ENCODE measurements around the gene TSPEAR. TPM values are rescaled to one million over a fixed set of nuclear protein-coding genes. Genes with fewer than 3 reads are reported as not detected.
"Not testable (repeated sequence)": the region's sequence is repeated elsewhere in the genome, so short reads cannot be mapped to it uniquely, and the experiment has no call there.

TSPEAR gene
- total RNA-seq, 1 donor from 2014 or later: 0.15 TPM

GRCh38 chr21:44695641-44696040 lies 15.7 kb downstream of the TSPEAR start:
- H3K27me3 Mint-ChIP-seq (ENCODE audit: low read depth): peaks cover 51% of the 10 kb centered on the region
- H3K36me3 Mint-ChIP-seq (ENCODE audit: low read depth): peaks cover 5% of the 10 kb centered on the region
- DNase-seq (ENCODE audit: low spot score): no peak
- no peak overlapping the region for H3K4me3 Mint-ChIP-seq (ENCODE audit: unreplicated experiment)
- no peak for TF ChIP-seq CTCF (IDR thresholded peaks at IDR 0.05)
- no peak overlapping the region for H3K27ac Mint-ChIP-seq (ENCODE audit: unreplicated experiment)
- H3K9me3 Mint-ChIP-seq (ENCODE audit: low read depth): peaks cover 19% of the 10 kb centered on the region
- H3K4me1 Mint-ChIP-seq (ENCODE audit: low read depth): peaks cover 17% of the 10 kb centered on the region

- no peak for DNase-seq (ENCODE audit: low spot score)
- H3K9me3 Mint-ChIP-seq (ENCODE audit: low read depth): peaks cover 19% of the 10 kb centered on the region
- no peak overlapping the region for H3K4me3 Mint-ChIP-seq (ENCODE audit: unreplicated experiment)
- H3K27me3 Mint-ChIP-seq (ENCODE audit: low read depth): peaks cover 54% of the 10 kb centered on the region
- no peak for TF ChIP-seq CTCF (IDR thresholded peaks at IDR 0.05)
- H3K36me3 Mint-ChIP-seq (ENCODE audit: low read depth): peaks cover 5% of the 10 kb centered on the region
- no peak overlapping the region for H3K27ac Mint-ChIP-seq (ENCODE audit: unreplicated experiment)
- peaks cover 17% of the 10 kb centered on the region for H3K4me1 Mint-ChIP-seq (ENCODE audit: low read depth)
Measured at GRCh38 chr21:44695184-44695583, 16.2 kb downstream of the TSPEAR start.

DNA sequence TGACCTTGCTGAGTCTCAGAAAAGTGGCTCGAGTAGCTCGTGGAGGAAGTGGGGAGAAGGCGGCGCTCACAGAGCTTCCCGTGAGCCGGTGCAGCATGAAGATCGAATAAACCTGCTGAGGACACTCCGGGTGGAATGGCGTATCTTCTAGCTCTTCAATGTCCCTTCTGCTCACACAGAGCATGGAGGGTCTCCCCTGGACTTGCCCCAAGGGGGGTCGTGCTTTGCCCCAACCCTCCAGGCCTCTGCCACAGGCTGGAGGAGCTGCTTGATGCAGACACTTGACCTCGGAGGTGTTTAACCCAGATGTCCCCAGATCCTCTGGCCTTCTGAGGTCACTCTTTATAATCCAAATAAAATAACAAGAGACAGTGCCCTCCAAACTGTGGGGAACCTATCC lies 16.6 kb downstream of the TSPEAR start:
- Mint-ChIP-seq H3K9me3 (ENCODE audit: low read depth) (peaks cover 19% of the 10 kb centered on the region), H3K4me1 (ENCODE audit: low read depth) (peaks cover 17% of the 10 kb centered on the region), H3K36me3 (ENCODE audit: low read depth) (peaks cover 5% of the 10 kb centered on the region), H3K27me3 (ENCODE audit: low read depth) (peaks cover 53% of the 10 kb centered on the region), H3K27ac (ENCODE audit: unreplicated experiment) (no peak overlapping the region), H3K4me3 (ENCODE audit: unreplicated experiment) (no peak overlapping the region)
- no peak for TF ChIP-seq CTCF (IDR thresholded peaks at IDR 0.05)
- DNase-seq (ENCODE audit: low spot score): no peak

DNA sequence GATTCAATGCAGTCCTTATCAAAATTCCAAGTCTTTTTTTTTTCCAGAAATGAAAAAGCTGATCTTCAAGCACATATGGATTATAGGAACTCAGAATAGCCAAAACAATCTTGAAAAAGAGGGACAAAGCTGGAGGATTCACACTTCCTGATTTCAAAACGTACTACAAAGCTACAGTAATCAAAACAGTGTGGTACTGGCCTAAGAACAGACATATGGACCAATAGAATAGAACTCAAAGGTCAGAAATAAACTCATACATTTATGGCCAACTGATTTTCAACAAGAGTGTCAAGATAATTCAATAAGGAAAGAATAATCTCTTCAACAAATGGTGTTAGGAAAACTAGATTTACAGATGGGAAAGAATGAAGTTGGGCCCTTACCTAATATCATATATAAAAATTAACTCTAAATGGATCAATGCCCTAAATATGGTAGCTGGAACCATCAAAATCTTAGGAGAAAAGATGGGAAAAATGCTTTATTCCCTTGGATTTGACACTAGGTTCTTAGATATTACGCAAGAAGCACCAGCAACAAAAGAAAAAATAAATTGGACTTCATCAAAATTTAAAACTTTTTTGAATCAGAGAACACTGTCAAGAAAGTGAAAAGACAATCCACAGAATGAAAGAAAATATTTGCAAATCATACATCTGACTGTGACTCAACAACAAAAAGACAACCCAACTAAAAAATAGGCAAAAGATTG lies 18.4 kb downstream of the TSPEAR start:
- Mint-ChIP-seq H3K4me1 (ENCODE audit: low read depth) (peaks cover 9% of the 10 kb centered on the region), H3K27ac (ENCODE audit: unreplicated experiment) (no peak overlapping the region), H3K27me3 (ENCODE audit: low read depth) (peaks cover 48% of the 10 kb centered on the region), H3K4me3 (ENCODE audit: unreplicated experiment) (no peak overlapping the region), H3K9me3 (ENCODE audit: low read depth) (peaks cover 19% of the 10 kb centered on the region), H3K36me3 (ENCODE audit: low read depth) (peaks cover 5% of the 10 kb centered on the region)
- no peak for TF ChIP-seq CTCF (IDR thresholded peaks at IDR 0.05)
- DNase-seq (ENCODE audit: low spot score): no peak

DNA sequence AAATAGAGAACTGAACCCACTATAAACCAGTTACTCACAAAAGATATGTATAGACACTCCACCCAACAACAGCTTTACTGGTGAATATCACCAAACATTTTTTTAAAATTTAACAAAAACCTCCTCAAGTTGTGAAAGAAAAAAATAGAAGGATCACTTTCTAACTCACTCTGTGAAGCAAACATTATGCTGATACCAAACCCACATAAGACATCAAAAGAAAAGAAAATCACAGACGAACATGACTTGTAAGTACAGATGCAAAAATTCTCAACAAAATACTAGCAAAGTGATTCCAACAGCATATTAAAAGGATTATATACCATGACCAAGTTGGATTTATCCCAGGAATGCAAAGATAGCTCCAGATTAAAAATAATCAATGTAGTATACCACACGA lies 19.7 kb downstream of the TSPEAR start:
- Mint-ChIP-seq H3K4me3 (ENCODE audit: unreplicated experiment) (no peak overlapping the region), H3K27me3 (ENCODE audit: low read depth) (peaks cover 50% of the 10 kb centered on the region), H3K36me3 (ENCODE audit: low read depth) (peaks cover 5% of the 10 kb centered on the region), H3K9me3 (ENCODE audit: low read depth) (peaks cover 19% of the 10 kb centered on the region), H3K4me1 (ENCODE audit: low read depth) (peaks cover under 1% of the 10 kb centered on the region), H3K27ac (ENCODE audit: unreplicated experiment) (no peak overlapping the region)
- no peak for TF ChIP-seq CTCF (IDR thresholded peaks at IDR 0.05)
- DNase-seq (ENCODE audit: low spot score): no peak

GRCh38 chr21:44689740-44690139 lies 21.6 kb downstream of the TSPEAR start:
- DNase-seq (ENCODE audit: low spot score); H3K4me3 Mint-ChIP-seq (ENCODE audit: unreplicated experiment); H3K4me1 Mint-ChIP-seq (ENCODE audit: low read depth); H3K27ac Mint-ChIP-seq (ENCODE audit: unreplicated experiment); H3K36me3 Mint-ChIP-seq (ENCODE audit: low read depth): not testable (repeated sequence)
- peaks cover 48% of the 10 kb centered on the region for H3K27me3 Mint-ChIP-seq (ENCODE audit: low read depth)
- H3K9me3 Mint-ChIP-seq (ENCODE audit: low read depth): peaks cover 19% of the 10 kb centered on the region

All from chondrocyte (in vitro differentiated cells).